ENCODE results near the gene STEAP3.
A peak's percentile ranks its signal among the peaks of the same experiment; 100 is the strongest.

STEAP3 gene

GRCh38 chr2:119248311-119248710 lies 24.7 kb downstream of the STEAP3 start:
- DNase-seq (ENCODE audit: low spot score), result no peak

GRCh38 chr2:119248751-119249150 lies 25.1 kb downstream of the STEAP3 start:
- no peak for DNase-seq (ENCODE audit: low spot score)

- no peak for DNase-seq (ENCODE audit: low spot score)
Observed at GRCh38 chr2:119249311-119249710, 25.7 kb downstream of the STEAP3 start.

GRCh38 chr2:119249855-119250717 lies 26.5 kb downstream of the STEAP3 start:
- no peak for DNase-seq (ENCODE audit: low spot score)

GRCh38 chr2:119250718-119251290 lies 27.2 kb downstream of the STEAP3 start:
- DNase-seq (ENCODE audit: low spot score), result no peak

- DNase-seq (ENCODE audit: low spot score), result no peak
Observed at GRCh38 chr2:119251652-119252051, 28.0 kb downstream of the STEAP3 start.

- peak; percentile 87 for DNase-seq (ENCODE audit: low spot score)
Observed at GRCh38 chr2:119252186-119253113, 28.8 kb downstream of the STEAP3 start.

- DNase-seq (ENCODE audit: low spot score), result peak; percentile 35
Observed at GRCh38 chr2:119253114-119253702, 29.6 kb downstream of the STEAP3 start.

GRCh38 chr2:119253760-119254600 lies 30.3 kb downstream of the STEAP3 start:
- no peak for DNase-seq (ENCODE audit: low spot score)

- DNase-seq (ENCODE audit: low spot score), result no peak
Observed at GRCh38 chr2:119254601-119255080, 31.0 kb downstream of the STEAP3 start.

- DNase-seq (ENCODE audit: low spot score), result peak; percentile 92
Observed at GRCh38 chr2:119255760-119256581, 32.3 kb downstream of the STEAP3 start.

- DNase-seq (ENCODE audit: low spot score), result no peak
Observed at GRCh38 chr2:119256582-119256921, 32.9 kb downstream of the STEAP3 start.

GRCh38 chr2:119257198-119257597 lies 33.6 kb downstream of the STEAP3 start:
- DNase-seq (ENCODE audit: low spot score), result no peak

- no peak for DNase-seq (ENCODE audit: low spot score)
Observed at GRCh38 chr2:119259296-119259860, 35.7 kb downstream of the STEAP3 start.

- peak; percentile 73 for DNase-seq (ENCODE audit: low spot score)
Observed at GRCh38 chr2:119260646-119261492, 37.2 kb downstream of the STEAP3 start.

- no peak for DNase-seq (ENCODE audit: low spot score)
Observed at GRCh38 chr2:119261493-119262225, 38.0 kb downstream of the STEAP3 start.

GRCh38 chr2:119263025-119263424 lies 39.4 kb downstream of the STEAP3 start:
- no peak for DNase-seq (ENCODE audit: low spot score)

GRCh38 chr2:119263656-119264055 lies 40.0 kb downstream of the STEAP3 start:
- DNase-seq (ENCODE audit: low spot score), result no peak
